Activated T-cell treated with anti-CD3 and anti-CD28 coated beads, Interleukin-2, amount 50 U/mL, for 4 hours (primary cell): ENCODE measurements around the gene ZNF536. TPM values are rescaled to one million over a fixed set of nuclear protein-coding genes. Genes with fewer than 3 reads are reported as not detected.
"Not testable (repeated sequence)": the region's sequence is repeated elsewhere in the genome, so short reads cannot be mapped to it uniquely, and the experiment has no call there.

Experiments
- ATAC-seq, 2 donors: fragments of 200-7000 bp; cut with Tn5 transposase; one replicate each; pipeline ENCODE4 v1.10.0; 2021
- DNase-seq: peaks from one replicate; pipeline ENCODE4 v3.0.0-alpha.2; 2020
- H3K27me3 Mint-ChIP-seq: one replicate; pipeline ENCODE4 v1.8.0; 2021; ENCODE audit warnings: low read depth, mixed read lengths
- H3K36me3 Mint-ChIP-seq: one replicate; pipeline ENCODE4 v1.8.0; 2022; ENCODE audit warnings: mixed read lengths; ENCODE audit not compliant: insufficient read depth
- H3K4me1 Mint-ChIP-seq: one replicate; pipeline ENCODE4 v1.8.0; 2021; ENCODE audit warnings: low read depth, mixed read lengths
- H3K4me3 Mint-ChIP-seq: one replicate; pipeline ENCODE4 v1.8.0; 2021; ENCODE audit warnings: mild to moderate bottlenecking, moderate library complexity, mixed read lengths
- H3K9me3 Mint-ChIP-seq: one replicate; pipeline ENCODE4 v1.8.0; 2021; ENCODE audit warnings: mixed read lengths
- total RNA-seq, 3 donors: library from RNA; stranded (reverse); gene quantifications; one replicate each; pipeline ENCODE4 v1.2.1, GENCODE V29; 2021

ZNF536 gene
- total RNA-seq, 3 donors from 2014 or later = not detected

DNA sequence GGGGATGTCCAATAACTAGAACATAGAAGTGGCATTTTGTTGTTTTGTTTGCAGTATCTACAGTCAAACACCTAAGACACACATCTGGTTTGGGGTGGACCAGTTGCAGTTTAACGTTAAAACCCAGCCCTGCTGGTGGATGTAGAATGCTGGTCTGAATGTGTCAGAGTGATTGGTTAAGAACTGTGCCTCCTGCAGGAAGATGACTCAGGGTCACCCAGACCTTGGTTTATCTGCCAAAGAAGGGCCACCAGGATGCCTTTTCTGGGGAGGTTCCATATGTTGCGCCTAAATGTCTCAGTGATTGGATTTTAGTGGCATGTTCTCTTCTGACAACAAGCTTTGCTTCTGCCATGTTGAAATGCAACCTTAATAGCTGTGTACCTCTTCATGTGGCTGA is 23.1 kb downstream of the ZNF536 start:
- Mint-ChIP-seq H3K27me3 (peaks cover 2% of the 10 kb centered on the region), H3K36me3 (no peaks in the 10 kb centered on the region), H3K4me1 (no peaks in the 10 kb centered on the region), H3K9me3 (no peaks in the 10 kb centered on the region), H3K4me3 (no peak overlapping the region)
- DNase-seq = no peak
- ATAC-seq = no peak

DNA sequence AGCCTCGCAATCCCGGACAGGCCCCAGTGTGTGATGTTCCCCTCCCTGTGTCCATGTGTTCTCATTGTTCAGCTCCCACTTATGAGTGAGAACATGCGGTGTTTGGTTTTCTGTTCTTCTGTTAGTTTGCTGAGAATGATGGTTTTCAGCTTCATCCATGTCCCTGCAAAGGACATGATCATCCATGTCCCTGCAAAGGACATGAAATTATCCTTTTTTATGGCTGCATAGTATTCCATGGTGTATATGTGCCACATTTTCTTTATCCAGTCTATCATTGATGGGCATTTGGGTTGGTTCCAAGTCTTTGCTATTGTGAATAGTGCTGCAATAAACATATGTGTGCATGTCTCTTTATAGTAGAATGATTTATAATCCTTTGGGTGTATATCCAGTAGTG is 26.4 kb downstream of the ZNF536 start:
- not testable (repeated sequence) for H3K9me3 Mint-ChIP-seq, DNase-seq, H3K36me3 Mint-ChIP-seq, H3K4me1 Mint-ChIP-seq, ATAC-seq, H3K27me3 Mint-ChIP-seq, H3K4me3 Mint-ChIP-seq

DNA sequence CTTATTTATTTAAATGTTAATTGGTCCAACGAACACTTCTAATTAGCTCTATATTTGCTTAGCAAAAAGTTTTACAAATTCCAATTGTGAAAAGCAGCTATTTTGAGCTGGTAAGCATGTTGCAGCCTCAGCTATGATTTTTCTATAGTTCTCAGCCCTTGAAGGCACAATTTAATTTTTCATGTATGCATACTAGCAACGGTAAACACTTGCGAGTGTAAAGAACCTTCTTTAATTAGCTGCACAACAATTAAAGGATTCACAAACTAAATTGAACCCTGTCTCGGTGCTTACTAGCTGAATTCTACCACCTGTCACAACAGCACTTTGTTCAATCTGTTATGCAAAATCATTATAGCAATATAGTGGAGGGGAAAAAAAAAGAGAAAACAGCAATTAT is 29.8 kb downstream of the ZNF536 start:
- Mint-ChIP-seq H3K4me1 (no peaks in the 10 kb centered on the region), H3K36me3 (no peaks in the 10 kb centered on the region), H3K9me3 (no peaks in the 10 kb centered on the region), H3K27me3 (peaks cover 3% of the 10 kb centered on the region), H3K4me3 (no peak overlapping the region)
- ATAC-seq (no peak), DNase-seq (no peak)

DNA sequence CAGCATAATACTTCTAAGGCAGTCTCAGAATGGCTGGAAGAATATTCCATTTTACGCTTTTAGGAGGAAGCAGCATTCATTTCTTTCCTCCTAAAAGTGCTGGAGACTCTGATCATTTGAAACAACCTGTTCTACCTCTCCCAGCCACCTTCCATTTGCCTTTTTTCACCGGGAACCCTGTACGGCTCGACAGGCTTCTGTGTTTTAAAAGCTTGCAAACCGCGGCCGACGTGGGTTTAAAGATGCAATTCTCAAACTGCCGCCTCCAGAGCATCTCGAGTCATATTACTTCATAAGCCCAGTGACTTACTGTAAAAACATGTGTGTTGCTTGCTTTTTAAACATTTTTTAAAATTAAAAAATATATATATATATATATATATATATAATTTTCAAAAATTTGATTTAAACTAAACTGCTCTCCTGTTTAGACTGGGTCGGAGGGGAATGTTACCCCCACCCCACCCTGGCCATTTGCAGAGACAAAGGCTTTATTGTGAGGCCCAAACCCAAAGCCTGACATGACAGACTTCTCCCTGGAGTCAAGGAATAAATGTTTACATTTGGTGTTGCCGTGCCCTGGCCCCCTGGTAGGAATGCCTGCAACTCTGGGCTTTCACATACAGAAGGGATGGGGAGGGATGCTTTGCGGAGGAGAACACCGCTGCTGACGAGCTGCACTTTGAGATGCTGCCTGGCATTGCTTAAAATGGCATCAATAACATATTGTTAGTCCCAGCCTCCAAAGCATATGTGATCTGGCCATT is 30.4 kb downstream of the ZNF536 start:
- Mint-ChIP-seq H3K9me3 (no peaks in the 10 kb centered on the region), H3K27me3 (peaks cover 3% of the 10 kb centered on the region), H3K4me3 (no peak overlapping the region), H3K4me1 (no peaks in the 10 kb centered on the region), H3K36me3 (no peaks in the 10 kb centered on the region)
- DNase-seq = no peak
- ATAC-seq = no peak

DNA sequence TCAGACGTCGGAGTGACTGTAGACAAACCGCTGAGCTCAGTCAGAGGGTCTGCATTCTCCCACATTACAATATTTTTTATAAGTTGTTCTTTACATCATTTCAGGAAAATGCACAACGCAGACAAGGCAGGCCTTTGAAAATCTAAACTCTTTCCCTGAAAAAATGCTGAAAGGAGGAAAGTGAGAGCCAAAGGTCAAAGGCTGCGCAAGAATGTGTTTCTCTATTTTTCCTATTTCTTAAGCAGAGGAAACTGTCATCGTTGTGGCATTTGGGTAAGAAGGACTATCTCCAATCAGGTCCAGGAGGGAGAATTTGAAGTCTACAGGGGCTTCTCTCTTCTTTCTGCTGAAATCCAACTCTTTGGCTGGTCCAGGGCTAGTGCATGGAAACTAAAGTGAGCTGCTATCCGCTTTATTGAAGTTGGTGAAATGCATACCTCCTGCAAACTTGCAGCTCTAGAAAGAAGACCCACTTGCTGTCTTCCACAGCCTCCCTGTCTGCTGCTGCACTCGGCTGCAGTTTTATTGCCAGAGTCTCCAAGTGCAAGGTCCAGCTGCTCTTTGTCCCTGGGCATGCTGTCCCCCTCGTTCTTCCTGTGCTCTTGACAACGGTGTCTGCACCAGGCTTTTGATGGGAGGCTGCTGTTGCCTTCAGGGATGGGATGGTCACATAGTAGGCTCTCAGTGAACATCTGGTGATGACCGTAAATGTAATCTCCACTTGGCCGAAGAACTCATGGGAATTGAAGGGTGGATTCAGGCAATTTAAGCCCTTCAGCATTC is 31.2 kb downstream of the ZNF536 start:
- H3K4me3 Mint-ChIP-seq = no peak overlapping the region
- no peaks in the 10 kb centered on the region for H3K9me3 Mint-ChIP-seq
- H3K36me3 Mint-ChIP-seq = no peaks in the 10 kb centered on the region
- no peaks in the 10 kb centered on the region for H3K4me1 Mint-ChIP-seq
- no peak for DNase-seq
- no peak for ATAC-seq
- H3K27me3 Mint-ChIP-seq = peaks cover 3% of the 10 kb centered on the region

DNA sequence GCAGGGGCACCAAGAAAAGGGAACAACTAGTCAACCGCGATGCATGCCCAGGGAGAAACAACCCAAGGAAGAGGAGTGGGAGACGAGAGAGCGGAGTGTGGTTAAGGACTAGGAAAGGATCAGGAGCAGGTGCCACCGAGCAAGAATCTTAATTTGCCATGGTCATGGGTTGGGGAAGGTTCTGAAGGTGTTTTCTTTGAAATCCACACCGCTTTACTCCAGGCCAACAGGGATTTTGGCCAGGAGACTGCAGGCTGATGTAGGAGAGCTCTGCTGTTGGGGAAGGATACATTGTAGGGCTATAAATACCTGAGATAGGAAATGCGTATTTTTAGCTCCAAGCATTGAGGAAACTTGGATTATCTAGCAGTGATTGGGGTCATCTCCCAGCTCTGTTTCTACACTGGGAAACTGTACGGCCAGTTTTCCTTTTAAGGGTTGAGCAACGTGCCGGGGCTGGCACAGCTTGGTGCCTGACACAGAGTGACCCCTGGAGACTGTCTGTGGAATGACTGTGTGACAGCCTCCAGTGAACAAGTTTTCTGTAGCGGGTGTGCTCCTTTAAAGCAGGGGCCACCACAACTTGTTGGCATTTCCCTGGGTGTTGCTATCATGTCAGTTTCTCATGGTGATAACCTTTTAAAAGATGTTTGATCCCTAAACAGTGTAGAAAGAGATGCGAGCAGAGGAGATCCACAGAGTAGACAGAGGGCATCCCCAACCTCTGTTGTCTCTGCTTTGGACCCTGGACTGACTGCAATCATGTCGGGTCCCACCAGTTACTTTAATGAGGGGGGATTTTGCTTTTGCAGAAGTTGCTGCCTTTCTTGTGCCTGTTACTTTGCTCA is 34.3 kb downstream of the ZNF536 start:
- H3K27me3 Mint-ChIP-seq = peaks cover 3% of the 10 kb centered on the region
- H3K4me3 Mint-ChIP-seq = no peak overlapping the region
- H3K4me1 Mint-ChIP-seq = no peaks in the 10 kb centered on the region
- ATAC-seq (no peak), DNase-seq (no peak)
- H3K36me3 Mint-ChIP-seq = no peaks in the 10 kb centered on the region
- peaks cover 5% of the 10 kb centered on the region for H3K9me3 Mint-ChIP-seq

DNA sequence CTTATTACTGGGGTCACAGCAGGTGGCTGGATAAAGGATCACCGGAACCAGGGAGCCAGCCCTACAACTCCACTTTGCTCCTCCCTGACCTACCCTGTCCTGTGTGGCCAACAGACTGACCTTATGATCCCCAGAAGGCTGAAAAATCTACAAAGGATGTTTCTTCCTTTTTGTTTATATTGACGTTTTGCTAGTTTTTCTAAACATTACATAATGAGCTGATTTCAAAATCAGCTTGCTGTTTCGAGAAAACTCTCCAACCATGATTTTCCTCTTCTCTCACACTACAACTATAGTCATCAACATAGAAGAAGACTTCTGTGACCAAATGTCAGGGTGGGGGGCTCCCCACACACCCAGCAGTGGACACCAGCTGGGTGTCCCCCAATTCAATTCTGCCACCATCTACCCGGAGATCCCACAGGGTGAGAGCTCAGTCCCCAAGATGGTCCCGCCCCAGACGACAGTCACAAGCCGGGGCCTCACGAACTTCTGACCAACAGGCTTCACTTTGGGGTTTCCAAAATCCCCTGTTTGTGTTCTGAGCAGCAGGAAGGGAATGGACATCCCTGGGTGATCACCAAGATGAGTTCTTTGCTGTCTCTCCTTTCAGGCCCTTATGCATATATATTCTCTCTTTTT is 35.0 kb downstream of the ZNF536 start:
- no peak overlapping the region for H3K4me3 Mint-ChIP-seq
- no peak for DNase-seq
- H3K4me1 Mint-ChIP-seq = no peaks in the 10 kb centered on the region
- peaks cover 3% of the 10 kb centered on the region for H3K27me3 Mint-ChIP-seq
- no peak for ATAC-seq
- peaks cover 5% of the 10 kb centered on the region for H3K9me3 Mint-ChIP-seq
- H3K36me3 Mint-ChIP-seq = no peaks in the 10 kb centered on the region

DNA sequence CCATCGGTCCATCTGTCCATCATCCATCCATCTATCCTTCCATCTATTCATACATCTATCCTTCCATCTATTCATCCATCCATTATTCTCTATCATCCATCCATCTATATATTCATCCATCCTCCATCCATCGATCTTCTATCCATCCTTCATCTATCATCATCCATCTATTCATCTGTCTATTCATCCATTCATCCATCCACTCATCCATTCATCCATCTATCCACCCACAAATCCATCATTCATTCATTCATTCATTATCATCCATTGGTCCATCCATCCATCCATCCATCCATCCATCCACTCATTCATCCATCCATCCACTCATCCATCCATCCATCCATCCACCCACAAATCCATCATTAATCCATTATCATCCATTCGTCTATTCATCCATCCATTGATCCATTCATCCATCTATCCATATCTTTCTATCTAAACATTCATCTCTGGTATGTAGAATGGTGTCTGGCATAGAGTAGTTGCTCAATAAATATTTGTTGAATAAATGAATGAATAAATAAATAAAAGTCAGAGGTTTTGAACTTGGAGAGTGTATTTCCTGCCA is 36.6 kb downstream of the ZNF536 start:
- no peak for DNase-seq
- Mint-ChIP-seq H3K4me1 (no peaks in the 10 kb centered on the region), H3K36me3 (no peaks in the 10 kb centered on the region), H3K9me3 (peaks cover 5% of the 10 kb centered on the region), H3K27me3 (peaks cover 5% of the 10 kb centered on the region), H3K4me3 (no peak overlapping the region)
- ATAC-seq = no peak

DNA sequence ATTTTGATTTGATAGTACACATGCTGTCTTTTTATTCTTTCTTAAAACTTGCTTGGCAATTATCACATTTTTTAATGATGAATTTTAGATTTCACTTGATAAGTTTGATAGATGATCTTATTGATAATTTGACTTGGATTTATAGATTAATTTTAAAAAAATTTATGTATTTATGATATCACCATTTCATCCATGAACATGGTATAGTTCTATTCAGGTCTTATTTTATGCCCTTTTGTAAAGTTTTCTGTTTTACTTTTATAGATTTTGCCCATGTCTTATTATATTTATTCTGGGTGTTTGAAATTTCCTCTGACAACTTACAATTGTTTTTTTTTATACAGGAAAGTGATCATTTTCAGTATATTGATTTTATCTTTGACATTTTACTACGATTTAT is 39.5 kb downstream of the ZNF536 start:
- no peak for ATAC-seq
- H3K9me3 Mint-ChIP-seq = peaks cover 5% of the 10 kb centered on the region
- H3K27me3 Mint-ChIP-seq = peaks cover 9% of the 10 kb centered on the region

DNA sequence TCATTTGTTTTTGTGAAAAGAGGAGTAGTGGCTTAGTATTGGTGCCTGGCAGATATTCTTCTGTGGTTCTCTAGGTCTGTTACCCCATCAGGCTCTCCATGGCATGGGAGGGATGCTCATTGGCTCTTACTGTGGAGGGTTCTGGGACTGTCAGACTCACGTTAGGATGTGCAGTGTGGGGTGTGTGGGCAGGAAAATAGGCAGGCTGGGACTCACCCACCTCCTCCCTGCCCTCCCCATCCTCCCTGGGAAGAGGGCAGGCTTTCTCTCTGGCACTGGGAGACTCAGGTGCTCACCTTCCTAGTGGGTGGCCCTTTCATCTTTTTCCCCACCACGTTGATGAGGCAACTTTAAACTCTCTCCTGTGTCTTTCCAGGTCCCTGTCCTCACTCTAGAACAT is 44.2 kb downstream of the ZNF536 start:
- no peak for ATAC-seq
- Mint-ChIP-seq H3K4me3 (no peak overlapping the region), H3K27me3 (peaks cover 26% of the 10 kb centered on the region), H3K36me3 (peaks cover 1% of the 10 kb centered on the region), H3K9me3 (no peaks in the 10 kb centered on the region), H3K4me1 (no peaks in the 10 kb centered on the region)
- no peak for DNase-seq

More for the DNA sequence above, 39.5 kb downstream of the ZNF536 start:
- DNase-seq = no peak
- no peak overlapping the region for H3K4me3 Mint-ChIP-seq
- H3K36me3 Mint-ChIP-seq = peaks cover 1% of the 10 kb centered on the region
- no peaks in the 10 kb centered on the region for H3K4me1 Mint-ChIP-seq

DNA sequence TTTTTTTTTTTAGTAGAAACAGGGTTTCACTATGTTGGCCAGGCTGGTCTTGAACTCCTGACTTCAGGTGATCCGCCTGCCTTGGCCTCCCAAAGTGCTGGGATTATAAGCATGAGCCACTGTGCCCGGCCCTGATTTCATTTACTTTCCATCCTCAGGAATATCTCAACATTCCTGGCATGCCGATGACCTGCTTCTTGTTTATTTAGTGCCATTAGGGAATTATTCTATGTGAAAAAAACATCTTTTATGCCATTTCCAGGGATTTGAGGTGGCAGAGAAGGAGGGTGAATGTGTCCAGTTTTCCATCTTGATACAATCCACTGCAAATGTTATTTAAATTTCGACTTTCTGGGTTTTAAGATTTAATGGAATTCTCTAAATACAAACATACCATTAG is 45.0 kb downstream of the ZNF536 start:
- not testable (repeated sequence) for H3K36me3 Mint-ChIP-seq, H3K4me1 Mint-ChIP-seq, DNase-seq, H3K4me3 Mint-ChIP-seq, ATAC-seq, H3K9me3 Mint-ChIP-seq
- H3K27me3 Mint-ChIP-seq = peaks cover 26% of the 10 kb centered on the region

DNA sequence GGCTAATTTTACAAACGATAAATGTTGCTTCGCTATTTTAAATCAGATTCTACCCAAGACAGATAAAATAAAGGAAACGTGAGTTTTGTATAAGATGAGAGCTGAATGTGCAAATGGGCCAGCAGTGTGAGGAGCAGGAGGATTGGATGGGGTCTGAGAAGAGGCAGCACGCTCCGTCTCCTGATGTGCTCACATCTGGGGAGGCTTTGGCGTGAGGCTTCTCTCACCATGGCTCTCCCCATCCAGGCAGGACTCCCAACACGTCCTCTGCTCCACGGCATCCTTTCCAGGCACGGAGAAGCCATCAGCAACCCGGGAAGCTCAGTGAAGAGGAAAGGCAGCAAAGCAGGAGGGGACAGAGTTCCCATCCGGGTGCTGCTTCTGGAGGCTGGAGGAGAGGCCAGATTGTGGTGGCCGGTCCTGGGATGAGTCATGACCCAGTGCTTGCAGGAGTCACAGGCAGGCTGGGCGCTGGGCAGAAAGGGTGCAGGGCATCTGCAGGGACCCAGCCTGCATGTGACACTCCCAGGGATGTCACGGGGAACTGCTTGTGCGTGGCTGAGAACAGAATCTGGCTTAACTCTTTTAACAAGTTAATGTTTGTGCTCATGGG is 47.5 kb downstream of the ZNF536 start:
- DNase-seq = no peak

DNA sequence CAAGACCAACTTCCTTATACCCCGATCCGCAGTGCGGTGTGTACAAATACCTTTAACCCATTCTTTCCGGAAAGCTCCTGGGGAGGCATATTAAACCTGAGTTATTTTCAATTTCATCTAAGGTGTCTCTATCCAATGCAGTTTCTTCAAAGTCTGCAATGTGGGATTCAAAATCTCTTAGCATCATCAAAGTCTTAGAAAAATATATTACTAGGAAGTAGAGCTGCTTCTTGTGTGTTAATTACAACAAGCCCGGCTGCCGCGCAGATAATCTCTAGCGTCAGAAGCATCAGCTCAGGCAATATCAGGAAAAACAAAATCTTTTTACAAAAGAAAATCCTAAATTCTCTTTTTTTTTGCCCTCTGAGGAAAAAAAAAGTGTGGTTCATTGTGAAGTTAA is 48.1 kb downstream of the ZNF536 start:
- ATAC-seq (no peak), DNase-seq (no peak)
- peaks cover 1% of the 10 kb centered on the region for H3K36me3 Mint-ChIP-seq
- H3K4me1 Mint-ChIP-seq = no peaks in the 10 kb centered on the region
- no peaks in the 10 kb centered on the region for H3K9me3 Mint-ChIP-seq
- peaks cover 28% of the 10 kb centered on the region for H3K27me3 Mint-ChIP-seq
- H3K4me3 Mint-ChIP-seq = no peak overlapping the region

More for the DNA sequence above, 47.5 kb downstream of the ZNF536 start:
- Mint-ChIP-seq H3K27me3 (peaks cover 28% of the 10 kb centered on the region), H3K36me3 (peaks cover 1% of the 10 kb centered on the region), H3K9me3 (no peaks in the 10 kb centered on the region), H3K4me3 (no peak overlapping the region), H3K4me1 (no peaks in the 10 kb centered on the region)
- no peak for ATAC-seq
